Esophagus muscularis mucosa (tissue), 3 donors: ENCODE results near the gene CHCHD5.
A peak's percentile ranks its signal among the peaks of the same experiment; 100 is the strongest.

Experiments used
- CTCF ChIP-seq, 3 experiments: fragments of 200-600 bp in 2 of 3; fragments of 450-650 bp in 1 of 3; sonication (generic) in 2 of 3; IDR thresholded peaks; one replicate each; pipeline ENCODE4 v1.5.1; 2017 to 2019; ENCODE audit warnings: antibody characterized with exemption in 3 of 3, mild to moderate bottlenecking in 2 of 3, moderate library complexity in 1 of 3
- POLR2AphosphoS5 ChIP-seq, 2 donors: sonication (generic); formaldehyde crosslinking; IDR thresholded peaks; one replicate each; pipeline ENCODE4 v1.6.1; 2017; ENCODE audit warnings: antibody characterized with exemption in 2 of 2

GRCh38 chr2:112623913-112624777 lies 39.7 kb downstream of the CHCHD5 start:
- TF ChIP-seq POLR2AphosphoS5 (IDR thresholded peaks at IDR 0.05), result peak in 1 of 2 donors; percentile 22
- no peak for TF ChIP-seq CTCF (IDR thresholded peaks at IDR 0.05)
